Activated CD4-positive, alpha-beta T cell treated with anti-CD3 and anti-CD28 coated beads, Interleukin-10, Interleukin-2, amounts not matched to agents 100 ng/mL and 50 ng/mL, durations not matched to agents 16 hours and 8 hours (primary cell): ENCODE measurements around the gene MSI2.

Experiments
- DNase-seq: peaks from one replicate; pipeline ENCODE4 v3.0.0-alpha.2; 2020

MSI2 gene

DNA sequence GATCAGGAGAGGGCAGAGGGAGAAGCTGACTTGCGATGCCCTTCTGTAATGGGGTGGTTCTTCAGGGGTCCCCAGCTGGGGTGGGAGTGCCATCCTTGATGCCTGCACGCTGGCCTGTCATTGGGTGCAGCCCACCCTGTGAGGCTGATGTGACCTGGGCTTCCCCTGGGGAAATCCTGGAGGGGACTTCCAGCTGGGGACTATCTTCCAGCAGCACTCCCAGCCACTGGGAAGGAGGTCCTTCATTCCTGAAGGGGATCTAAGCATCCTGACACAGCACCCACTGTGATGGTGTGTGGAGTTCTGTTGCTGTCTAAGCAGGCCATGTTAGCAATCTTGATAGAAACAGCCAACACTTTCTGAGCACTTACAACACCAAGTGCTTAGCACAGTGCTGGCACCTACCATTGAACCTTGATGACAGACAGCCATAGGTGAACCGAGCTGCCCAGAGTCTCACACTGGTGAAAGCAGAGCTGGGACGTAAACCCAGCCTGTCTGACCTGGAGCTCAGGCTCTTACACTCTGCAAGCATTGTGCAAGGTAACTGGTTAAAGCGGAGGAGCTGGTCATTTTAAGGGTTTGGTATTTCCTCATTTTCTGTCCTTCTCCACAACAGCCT, 277.5 kb downstream of the MSI2 start:
- no peak for DNase-seq

- DNase-seq = no peak
Observed at GRCh38 chr17:57534863-57535248, 278.5 kb downstream of the MSI2 start.

DNA sequence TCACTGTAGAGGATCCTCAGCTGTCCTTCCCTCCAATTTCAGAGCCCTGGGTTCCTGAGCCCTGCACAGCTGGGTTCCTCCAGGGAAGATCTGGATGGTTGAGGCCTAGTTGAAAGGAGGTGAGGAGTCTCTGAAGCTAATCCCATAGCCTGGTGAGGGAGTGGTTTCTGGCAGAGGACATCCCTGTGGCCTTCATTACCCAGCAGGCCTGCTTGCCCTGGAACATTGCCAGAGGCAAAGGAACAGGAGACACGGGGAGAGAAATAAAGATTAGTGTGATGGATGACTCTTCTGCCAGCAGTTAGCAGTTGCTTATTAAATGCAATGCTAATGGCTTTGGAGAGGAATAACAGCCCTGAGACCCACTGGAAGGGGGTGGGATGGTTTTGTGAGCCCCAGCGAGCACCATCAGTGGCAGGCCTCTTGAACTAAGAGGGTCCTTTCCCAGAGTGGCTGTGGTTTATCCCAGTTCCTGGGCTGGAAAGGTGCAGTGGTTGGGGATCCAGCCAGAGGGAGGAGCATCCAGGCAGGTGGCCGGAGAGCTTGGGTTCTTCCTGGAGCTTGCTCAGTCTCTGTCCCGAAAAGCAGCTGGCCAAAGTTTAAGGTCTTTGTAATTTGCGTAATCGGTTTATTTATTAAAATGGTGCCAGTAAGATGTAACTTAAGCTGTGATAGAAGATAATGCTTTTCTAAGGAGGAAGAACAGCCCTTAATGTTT, 279.1 kb downstream of the MSI2 start:
- no peak for DNase-seq

DNA sequence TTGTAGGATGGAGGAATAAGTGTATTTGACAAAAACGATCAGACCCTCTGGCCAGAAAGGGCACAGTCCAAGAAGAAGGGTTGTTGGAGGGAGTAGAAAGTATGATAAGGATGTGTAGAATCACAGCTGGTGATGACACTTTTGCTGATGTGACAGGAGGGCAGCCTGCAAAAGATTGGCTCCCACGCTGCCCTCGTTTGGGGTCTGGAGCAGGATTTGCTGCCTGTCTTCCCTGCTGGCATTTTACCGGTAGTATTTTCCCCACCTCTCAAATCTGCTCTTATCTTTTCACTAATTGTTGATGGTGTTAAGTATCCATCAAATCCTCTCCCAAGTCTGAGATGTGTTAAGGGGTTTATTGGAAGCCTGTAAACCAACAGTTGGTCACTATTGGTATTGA, 280.0 kb downstream of the MSI2 start:
- no peak for DNase-seq

DNA sequence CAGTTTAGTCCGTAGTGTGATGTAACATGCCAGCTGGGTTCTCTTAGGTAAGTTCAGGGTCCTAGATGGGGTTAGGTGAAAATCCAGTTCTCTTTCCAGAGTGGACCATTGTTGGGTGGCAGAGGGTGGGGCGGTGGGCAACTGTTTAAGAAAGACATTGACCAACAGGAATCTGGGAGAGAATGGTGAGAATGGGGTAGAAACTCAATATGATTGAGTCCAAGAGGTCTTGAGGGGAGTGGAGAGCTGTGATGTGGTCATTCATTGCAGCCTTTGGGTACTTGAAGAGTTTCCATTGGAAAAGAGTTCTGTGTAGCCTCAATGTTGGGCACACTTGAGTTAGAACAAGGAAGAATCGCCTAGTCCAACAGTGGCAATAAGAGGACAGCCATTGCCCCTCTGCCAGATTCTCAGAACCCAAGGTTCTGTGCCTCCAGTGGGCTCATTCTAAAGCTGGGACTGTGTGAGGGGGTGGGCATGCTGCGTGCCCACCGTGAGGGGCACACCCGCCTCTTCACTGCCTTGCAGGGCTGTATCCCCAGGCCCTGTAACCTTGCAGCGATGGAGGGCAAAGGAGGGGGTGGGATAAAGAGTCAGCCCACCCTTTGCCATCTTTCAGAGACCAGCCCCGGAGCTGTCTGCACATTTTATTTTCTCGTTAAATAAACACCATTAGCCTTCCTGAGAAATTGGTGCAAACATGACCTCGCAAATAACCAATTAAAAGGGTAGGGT, 280.6 kb downstream of the MSI2 start:
- no peak for DNase-seq

DNA sequence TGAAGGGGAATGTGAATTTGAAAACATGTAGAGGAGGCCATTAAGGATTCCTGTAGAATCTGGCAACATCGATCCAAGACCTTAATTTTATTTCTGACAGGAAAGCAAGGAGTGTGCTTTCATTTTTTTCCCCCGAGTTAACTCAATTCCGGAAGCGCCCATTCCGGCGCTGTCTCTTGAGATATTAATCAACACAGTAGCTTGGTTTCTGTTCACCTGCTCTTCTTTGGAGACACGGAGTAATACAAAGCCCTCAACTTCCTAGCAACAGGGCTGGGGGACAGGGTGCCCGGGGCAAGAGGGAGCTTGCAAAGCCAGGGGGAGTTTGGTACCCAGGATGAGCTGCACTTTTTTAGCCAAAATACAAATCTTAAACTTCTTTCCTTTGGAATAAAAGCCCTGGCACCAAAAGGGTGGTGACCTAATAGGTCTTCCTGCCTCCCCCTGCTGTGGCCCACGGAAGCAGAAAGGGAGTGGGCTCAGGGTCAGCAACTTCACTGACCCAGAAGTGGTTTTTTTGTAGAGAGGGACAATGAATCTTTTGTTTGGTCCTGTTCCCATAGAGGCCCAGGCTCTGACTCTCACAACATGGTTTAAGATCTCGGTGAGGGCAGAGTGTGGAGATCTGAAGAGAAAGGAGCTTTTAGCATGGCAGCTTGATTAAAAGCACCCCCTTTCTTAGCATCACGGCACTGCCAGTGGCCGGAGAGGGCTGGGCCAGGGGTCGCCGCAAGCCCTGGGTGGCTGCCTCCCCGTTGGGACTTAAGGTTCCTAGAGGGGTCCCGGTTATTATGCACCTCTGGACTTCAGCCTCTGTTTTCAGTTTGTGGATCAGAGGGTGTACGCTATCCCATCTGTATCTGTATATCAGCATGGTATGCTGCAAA, 281.4 kb downstream of the MSI2 start:
- DNase-seq = peak; percentile 42

DNA sequence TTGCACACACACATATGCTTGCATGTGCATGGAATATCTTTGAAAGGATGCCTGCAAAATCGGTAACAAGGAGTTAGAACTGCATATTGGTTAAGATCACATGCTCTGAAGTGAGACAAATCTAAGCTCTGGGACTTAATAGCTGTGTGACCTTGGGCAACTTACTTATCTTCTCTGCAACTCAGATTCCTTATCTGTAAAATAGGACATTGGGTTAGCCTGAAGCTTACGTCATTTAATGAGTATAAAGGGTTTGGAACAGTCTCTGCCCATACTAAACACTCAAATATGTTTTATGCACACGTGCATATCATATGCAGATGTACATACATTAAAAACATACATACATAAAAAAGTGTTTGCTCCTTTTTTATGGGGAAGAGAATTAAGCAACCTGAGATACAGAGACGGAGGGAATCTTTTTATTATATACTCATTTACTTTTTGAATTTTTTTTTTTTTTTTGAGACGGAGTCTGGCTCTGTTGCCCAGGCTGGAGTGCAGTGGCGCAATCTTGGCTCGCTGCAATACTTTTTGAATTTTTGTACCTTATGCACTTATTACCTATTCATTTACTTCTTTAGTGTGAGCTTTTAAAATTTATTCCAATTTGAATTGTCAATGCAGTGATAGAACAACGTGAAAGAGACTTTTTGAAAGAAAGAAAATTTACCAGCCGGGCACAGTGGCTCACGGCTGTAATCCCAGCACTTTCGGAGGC, 282.6 kb downstream of the MSI2 start:
- no peak for DNase-seq

DNA sequence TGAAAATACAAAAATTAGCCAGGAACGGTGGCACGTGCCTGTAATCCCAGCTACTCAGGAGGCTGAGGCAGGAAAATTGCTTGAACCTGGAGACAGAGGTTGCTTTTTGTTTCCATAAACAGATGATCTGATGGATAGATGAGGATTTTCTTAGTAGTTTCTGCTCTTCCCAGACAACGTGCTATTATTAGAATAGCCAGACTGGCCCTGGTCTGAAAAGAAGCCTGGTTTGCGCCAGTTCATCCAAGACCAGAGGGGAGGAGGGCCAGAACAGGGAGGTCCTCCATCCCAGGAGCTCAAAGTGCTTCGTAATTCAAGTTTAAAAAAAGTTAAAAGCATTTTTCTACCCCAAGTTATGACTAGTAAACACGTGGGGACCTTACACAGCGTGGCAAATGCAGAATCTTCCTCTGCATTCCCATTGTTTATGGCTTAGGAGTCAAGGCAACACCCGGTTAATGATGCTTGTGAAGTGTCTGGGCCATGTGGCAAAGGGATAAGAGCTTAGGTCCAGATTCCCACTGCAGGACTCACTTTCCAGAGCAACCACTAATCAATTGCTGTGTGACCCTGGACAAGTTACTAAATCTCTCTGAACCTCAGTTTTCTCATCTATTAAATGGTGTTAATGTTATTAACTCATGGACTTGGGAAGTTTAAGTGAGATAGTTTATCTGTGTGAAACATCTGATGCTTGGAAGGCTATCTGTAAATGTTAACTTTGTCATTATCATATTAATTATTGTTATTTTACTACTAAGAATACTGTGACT, 283.4 kb downstream of the MSI2 start:
- no peak for DNase-seq

DNA sequence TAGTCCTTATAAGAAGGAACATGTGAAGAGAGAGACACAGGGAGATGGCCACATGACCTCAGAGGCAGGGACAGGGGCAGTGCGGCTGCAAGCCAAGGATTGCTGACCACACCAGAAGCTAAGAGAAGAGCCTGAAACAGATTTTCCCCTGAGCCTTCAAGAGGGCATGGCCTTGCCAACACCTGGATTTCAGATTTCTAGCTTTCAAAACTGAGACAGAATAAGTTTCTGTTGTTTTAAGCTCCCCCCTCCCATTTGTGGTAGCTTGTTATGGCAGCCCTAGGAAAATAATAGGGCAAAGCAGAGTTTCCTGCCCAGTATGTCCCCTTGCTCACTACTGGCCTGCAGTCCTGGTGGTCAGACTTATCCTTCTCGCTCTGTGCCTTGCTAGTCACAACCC, 284.3 kb downstream of the MSI2 start:
- no peak for DNase-seq

GRCh38 chr17:57541049-57541448, 284.7 kb downstream of the MSI2 start:
- DNase-seq = no peak

GRCh38 chr17:57541472-57542394, 285.4 kb downstream of the MSI2 start:
- DNase-seq = no peak

DNA sequence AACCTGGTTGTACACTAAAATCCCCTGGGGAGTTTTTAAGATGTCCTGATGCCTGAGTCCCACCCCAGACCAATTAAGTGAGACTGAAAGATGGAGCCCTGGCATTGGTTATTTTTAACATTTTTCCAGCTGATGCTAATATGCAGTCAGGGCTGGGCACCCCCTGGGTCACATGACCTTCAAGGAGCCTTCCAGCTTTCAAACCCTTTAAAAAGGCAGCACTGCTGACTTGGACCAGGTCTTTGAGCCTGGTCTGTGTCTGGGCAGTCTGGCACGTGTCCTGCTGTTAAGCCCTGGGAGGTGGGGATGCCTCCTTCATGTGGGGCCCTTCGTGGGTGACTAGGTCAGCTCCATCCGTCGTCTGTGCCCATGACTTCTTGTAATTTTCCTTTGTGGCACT, 286.2 kb downstream of the MSI2 start:
- no peak for DNase-seq

- DNase-seq = no peak
Observed at GRCh38 chr17:57543230-57543629, 286.9 kb downstream of the MSI2 start.

- peak; percentile 5 for DNase-seq
Observed at GRCh38 chr17:57544401-57544800, 288.1 kb downstream of the MSI2 start.

GRCh38 chr17:57544834-57545463, 288.6 kb downstream of the MSI2 start:
- DNase-seq = no peak

GRCh38 chr17:57545731-57546342, 289.5 kb downstream of the MSI2 start:
- no peak for DNase-seq

GRCh38 chr17:57548421-57549410, 292.4 kb downstream of the MSI2 start:
- no peak for DNase-seq

DNA sequence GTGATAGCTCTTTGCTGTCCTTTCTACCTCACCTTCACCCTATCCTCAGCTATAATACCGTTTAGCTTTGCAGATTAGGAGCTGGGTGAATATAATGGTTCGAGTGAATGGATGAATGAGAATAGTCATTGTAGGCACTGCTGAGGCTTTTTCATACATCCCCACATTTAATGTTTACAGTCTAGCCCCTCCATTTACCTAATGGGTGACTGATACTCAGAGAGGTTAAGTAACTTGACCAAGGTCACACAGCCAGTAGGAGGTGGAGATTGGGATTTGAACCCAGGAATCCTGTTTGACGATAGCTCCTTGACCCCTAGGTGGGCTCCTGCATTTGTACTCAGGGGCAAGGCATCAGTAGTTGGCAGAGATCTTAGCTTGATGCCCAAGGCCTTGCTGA, 293.1 kb downstream of the MSI2 start:
- no peak for DNase-seq
